PC-3 (cell line): ENCODE measurements around the gene TTC6. TPM values are rescaled to one million over a fixed set of nuclear protein-coding genes. Genes with fewer than 3 reads are reported as not detected.

Source experiments
- ATAC-seq: fragments of 200-7000 bp; cut with Tn5 transposase; 2 replicates; pipeline ENCODE4 v1.9.1; 2020; ENCODE audit warnings: mild to moderate bottlenecking, moderate library complexity
- BruUV-seq: library from RNA; stranded (reverse); fragments of 400-500 nt; replicated peaks from 2 replicates; lab custom pipeline; 2021; lab: Mats Ljungman, UMichigan
- CTCF ChIA-PET: fragments of 300-600 bp; sonication (Branson Sonifier 250); formaldehyde crosslinking; loops from one replicate; lab custom pipeline; 2022; ENCODE audit warnings: antibody characterized with exemption; lab: Charles Lee
- POLR2A ChIA-PET: fragments of 300-600 bp; sonication (Branson Sonifier 250); formaldehyde crosslinking; loops from one replicate; lab custom pipeline; 2022; ENCODE audit warnings: antibody characterized with exemption; ENCODE audit not compliant: unreplicated experiment; lab: Charles Lee
- DNase-seq: peaks from one replicate; pipeline ENCODE4 v3.0.0-alpha.2; 2015
- H2AFZ ChIP-seq: fragments of 300-600 bp; sonication (generic); 2 replicates; pipeline ENCODE4 v1.6.0; 2016; ENCODE audit warnings: antibody characterized with exemption, low read length
- H3F3A ChIP-seq: fragments of 300-600 bp; sonication (generic); one replicate; pipeline ENCODE4 v1.6.0; 2017; ENCODE audit warnings: antibody characterized with exemption, low read length, control low read depth, mild to moderate bottlenecking; ENCODE audit not compliant: unreplicated experiment
- H3K27ac ChIP-seq: fragments of 300-600 bp; sonication (generic); 2 replicates; pipeline ENCODE4 v1.5.1; 2016; ENCODE audit warnings: mild to moderate bottlenecking, low read length
- H3K27me3 ChIP-seq: fragments of 300-600 bp; sonication (generic); 2 replicates; pipeline ENCODE4 v1.6.1; 2016; ENCODE audit warnings: low read length, mixed read lengths
- H3K36me3 ChIP-seq: fragments of 300-600 bp; sonication (generic); 2 replicates; pipeline ENCODE4 v1.6.1; 2016; ENCODE audit warnings: low read depth, mixed run types, low read length, mixed read lengths
- H3K4me1 ChIP-seq: fragments of 300-600 bp; sonication (generic); 2 replicates; pipeline ENCODE4 v1.5.1; 2016; ENCODE audit warnings: low read length; ENCODE audit not compliant: insufficient read depth
- H3K4me2 ChIP-seq: fragments of 300-600 bp; sonication (generic); 2 replicates; pipeline ENCODE4 v1.6.0; 2016; ENCODE audit warnings: low read length
- H3K4me3 ChIP-seq: fragments of 300-600 bp; sonication (generic); 2 replicates; pipeline ENCODE4 v1.5.1; 2016; ENCODE audit warnings: mild to moderate bottlenecking, low read length, mixed read lengths
- H3K79me2 ChIP-seq: fragments of 300-600 bp; sonication (generic); 2 replicates; pipeline ENCODE4 v1.6.1; 2017; ENCODE audit warnings: low read length, mixed read lengths
- H3K9ac ChIP-seq: fragments of 300-600 bp; sonication (generic); 2 replicates; pipeline ENCODE4 v1.6.0; 2016; ENCODE audit warnings: mild to moderate bottlenecking, low read length
- H3K9me2 ChIP-seq: fragments of 300-600 bp; sonication (generic); replicated peaks from 2 replicates; pipeline ENCODE4 v1.6.1; 2016; ENCODE audit warnings: mixed run types, low read length, mixed read lengths
- H3K9me3 ChIP-seq: fragments of 300-600 bp; sonication (generic); 2 replicates; pipeline ENCODE4 v1.6.1; 2016; ENCODE audit warnings: low read length, mixed read lengths
- H4K20me1 ChIP-seq: fragments of 300-600 bp; sonication (generic); 2 replicates; pipeline ENCODE4 v1.6.1; 2016; ENCODE audit warnings: low read length, mixed read lengths
- EZH2 ChIP-seq: fragments of 300-600 bp; sonication (generic); IDR thresholded peaks from one replicate; pipeline ENCODE4 v1.6.1; 2017; ENCODE audit warnings: antibody characterized with exemption, mild to moderate bottlenecking, low read length; ENCODE audit not compliant: unreplicated experiment
- EZH2phosphoT487 ChIP-seq: fragments of 300-600 bp; sonication (generic); IDR thresholded peaks from 2 replicates; pipeline ENCODE4 v1.6.1; 2018; ENCODE audit warnings: mild to moderate bottlenecking, antibody characterized with exemption, low read length, borderline replicate concordance
- intact Hi-C: fragments of 100-400 bp; cut with micrococcal nuclease; formaldehyde crosslinking; loops from 2 replicates; pipeline ENCODE4 v1.9.0; 2023
- total RNA-seq: library from RNA; depleted of rRNA; stranded (reverse); fragments of >200 nt; gene quantifications from 2 replicates; pipeline ENCODE4 v1.2.3, GENCODE V29; 2014
- TF ChIP-seq, protein P1 (sequence below): fragments of 300-600 bp; sonication (generic); conservative IDR thresholded peaks from 2 replicates; pipeline ENCODE4 v1.5.1; 2017; ENCODE audit warnings: antibody characterized with exemption, low read depth, mild to moderate bottlenecking, low read length

The TTC6 gene
- total RNA-seq, 1 experiment from 2014 or later: 13.4 TPM

DNA sequence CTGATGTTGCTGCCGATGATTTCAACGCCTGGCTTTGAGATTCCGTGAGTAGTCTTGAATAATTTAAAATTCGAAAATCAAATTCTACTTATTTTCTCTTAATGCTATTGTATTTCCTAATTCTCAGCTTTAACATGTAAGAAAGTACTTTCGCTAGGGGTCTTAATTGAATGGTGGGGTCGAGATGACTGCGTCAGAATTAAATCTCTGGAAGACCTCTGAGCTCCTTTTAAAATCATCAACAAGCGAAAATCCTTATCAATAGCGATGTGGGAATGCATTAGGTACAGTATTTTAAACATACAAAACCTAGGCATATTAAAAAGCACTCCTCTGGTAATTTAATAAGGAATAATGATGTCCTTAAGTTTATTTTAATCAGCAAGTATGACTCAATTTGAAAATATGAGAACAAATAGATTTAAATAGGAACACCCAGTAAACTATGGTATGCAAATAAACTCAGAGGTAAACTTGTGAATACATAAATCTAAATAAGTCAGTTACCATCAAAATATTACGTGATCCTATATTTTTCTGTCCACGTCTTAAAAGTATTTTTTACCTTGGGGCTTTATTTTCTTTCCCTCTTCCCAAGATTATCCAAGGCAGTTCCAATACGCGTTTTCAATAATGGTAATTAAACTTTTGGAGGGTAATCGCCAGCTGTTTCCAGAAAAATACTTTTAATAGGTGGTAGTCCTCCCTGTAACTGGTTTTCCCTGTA is 1.8 kb upstream of the TTC6 start:
- Histone ChIP-seq H3F3A (no peaks in the 10 kb centered on the region), H3K9ac (peak overlapping the region; percentile 99), H3K9me3 (no peaks in the 10 kb centered on the region), H3K27me3 (no peaks in the 10 kb centered on the region), H3K79me2 (peaks cover 89% of the 10 kb centered on the region), H3K4me3 (peak overlapping the region; percentile 96), H4K20me1 (peaks cover 27% of the 10 kb centered on the region), H3K9me2 (no peaks in the 10 kb centered on the region), H3K36me3 (peaks cover 52% of the 10 kb centered on the region), H2AFZ (no peak overlapping the region), H3K4me1 (peaks cover 21% of the 10 kb centered on the region), H3K27ac (peak overlapping the region; percentile 99), H3K4me2 (peak overlapping the region; percentile 89)
- TF ChIP-seq EZH2phosphoT487: no peak
- no peak for TF ChIP-seq EZH2
- TF ChIP-seq, protein P1, sequence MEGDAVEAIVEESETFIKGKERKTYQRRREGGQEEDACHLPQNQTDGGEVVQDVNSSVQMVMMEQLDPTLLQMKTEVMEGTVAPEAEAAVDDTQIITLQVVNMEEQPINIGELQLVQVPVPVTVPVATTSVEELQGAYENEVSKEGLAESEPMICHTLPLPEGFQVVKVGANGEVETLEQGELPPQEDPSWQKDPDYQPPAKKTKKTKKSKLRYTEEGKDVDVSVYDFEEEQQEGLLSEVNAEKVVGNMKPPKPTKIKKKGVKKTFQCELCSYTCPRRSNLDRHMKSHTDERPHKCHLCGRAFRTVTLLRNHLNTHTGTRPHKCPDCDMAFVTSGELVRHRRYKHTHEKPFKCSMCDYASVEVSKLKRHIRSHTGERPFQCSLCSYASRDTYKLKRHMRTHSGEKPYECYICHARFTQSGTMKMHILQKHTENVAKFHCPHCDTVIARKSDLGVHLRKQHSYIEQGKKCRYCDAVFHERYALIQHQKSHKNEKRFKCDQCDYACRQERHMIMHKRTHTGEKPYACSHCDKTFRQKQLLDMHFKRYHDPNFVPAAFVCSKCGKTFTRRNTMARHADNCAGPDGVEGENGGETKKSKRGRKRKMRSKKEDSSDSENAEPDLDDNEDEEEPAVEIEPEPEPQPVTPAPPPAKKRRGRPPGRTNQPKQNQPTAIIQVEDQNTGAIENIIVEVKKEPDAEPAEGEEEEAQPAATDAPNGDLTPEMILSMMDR: no peak
- intact Hi-C loops: loop anchor here (1.0 to 2.0 kb wide), 2 partner anchors 233 to 347 kb away; no protein-coding TSS in a partner anchor
- no peak for DNase-seq
- no peak for ATAC-seq
- ChIA-PET POLR2A (interaction anchor here (0.7 kb wide), 2 partner anchors 114 to 341 kb away, joined by 4 to 8 read pairs; no protein-coding TSS in a partner anchor), CTCF (interaction anchor here (0.6 kb wide), 1 partner anchor 225 kb away, joined by 3 read pairs; no protein-coding TSS in a partner anchor)
- TSS peak; percentile 38 for BruUV-seq

DNA sequence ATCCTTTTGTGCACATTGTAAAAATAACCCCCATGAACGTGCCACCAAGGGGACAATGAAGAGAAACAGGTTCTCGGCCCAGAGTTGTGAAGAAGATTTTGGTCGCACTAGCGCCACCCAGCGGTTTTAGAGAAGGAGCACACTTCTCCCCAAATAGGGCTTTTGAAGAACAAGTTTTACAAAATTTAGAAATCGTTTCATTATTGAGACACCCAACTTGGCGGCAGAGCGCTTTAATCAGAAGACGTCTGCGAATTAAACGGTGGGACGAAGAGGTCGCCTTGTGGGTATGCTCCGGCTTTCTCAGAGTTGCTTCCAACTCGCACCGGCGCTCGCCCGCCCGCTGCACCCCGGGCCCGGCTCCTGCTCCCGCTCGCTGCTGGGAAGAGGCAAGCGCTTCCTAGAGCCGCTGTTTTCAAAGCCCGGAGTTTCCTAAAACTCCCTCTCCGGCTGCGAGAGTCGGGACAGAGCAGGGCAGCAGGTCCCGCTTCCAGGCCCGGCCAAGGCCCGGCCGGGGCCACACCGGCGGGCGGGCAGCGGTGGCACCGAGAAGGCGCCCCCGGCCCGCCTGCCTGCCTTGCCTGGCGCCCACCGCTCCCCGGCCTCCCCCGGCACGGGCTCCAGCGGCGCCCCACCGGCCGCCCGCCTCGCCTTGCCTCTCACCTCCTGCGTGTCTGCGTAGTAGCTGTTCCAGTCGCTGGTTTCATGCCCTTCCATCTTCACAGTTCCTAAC is 1.0 kb upstream of the TTC6 start:
- TF ChIP-seq, protein P1: peak; percentile 92
- no peak for TF ChIP-seq EZH2phosphoT487
- no peak for ATAC-seq
- H3K4me2 ChIP-seq: peak overlapping the region; percentile 89
- peaks cover 27% of the 10 kb centered on the region for H4K20me1 ChIP-seq
- peak overlapping the region; percentile 96 for H3K4me3 ChIP-seq
- peaks cover 45% of the 10 kb centered on the region for H3K36me3 ChIP-seq
- H3K9me2 ChIP-seq: no peaks in the 10 kb centered on the region
- H2AFZ ChIP-seq: no peak overlapping the region
- peak overlapping the region; percentile 99 for H3K27ac ChIP-seq
- H3K4me1 ChIP-seq: peaks cover 28% of the 10 kb centered on the region
- H3K9ac ChIP-seq: peak overlapping the region; percentile 99
- DNase-seq: peak; percentile 92
- no peaks in the 10 kb centered on the region for H3K9me3 ChIP-seq
- H3F3A ChIP-seq: no peaks in the 10 kb centered on the region
- ChIA-PET POLR2A (no interaction called here), CTCF (interaction anchor here (0.5 to 0.6 kb wide), 2 partner anchors 35 to 362 kb away, joined by 3 read pairs; no protein-coding TSS in a partner anchor)
- H3K27me3 ChIP-seq: no peaks in the 10 kb centered on the region
- peaks cover 89% of the 10 kb centered on the region for H3K79me2 ChIP-seq
- no TSS peak for BruUV-seq
- intact Hi-C loops: loop anchor here (1.0 to 2.0 kb wide), 2 partner anchors 232 to 348 kb away; no protein-coding TSS in a partner anchor
